ENCODE measurements around the gene CNOT2.

DNA sequence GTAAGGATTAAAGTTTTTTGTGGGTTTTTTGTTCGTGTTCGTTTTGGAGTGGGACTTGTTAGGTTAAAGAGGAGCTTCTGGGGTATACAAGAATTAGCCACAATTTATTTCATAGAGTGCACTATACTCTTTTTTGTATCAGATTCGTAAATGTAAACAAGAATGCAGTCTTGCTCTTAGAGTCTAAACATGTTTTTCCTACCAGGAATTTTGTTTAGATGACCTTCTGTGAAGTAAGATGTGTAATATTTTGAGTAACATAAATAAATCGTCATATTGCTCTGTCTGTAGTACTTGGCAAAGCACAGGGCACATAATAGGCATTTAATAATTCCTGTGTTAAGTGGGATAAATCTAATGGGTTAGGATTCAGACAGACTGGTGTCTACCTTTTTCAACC lies 9.6 kb downstream of the CNOT2 start:
- TF ChIP-seq POLR2A (IDR thresholded peaks at IDR 0.05; ENCODE audit: low read length): no peak
- TF ChIP-seq GATA1 (IDR thresholded peaks at IDR 0.05; ENCODE audit: low read depth, low read length): no peak

All from erythroblast (primary cell).